HEK293T (cell line): ENCODE measurements around the gene NPFF.

Experiments
- BHLHE40 ChIP-seq: fragments of 450-650 bp; IDR thresholded peaks from 2 replicates; pipeline ENCODE4 v1.6.1; 2016; ENCODE audit warnings: mild to moderate bottlenecking, moderate library complexity, borderline replicate concordance
- CTBP1 ChIP-seq: fragments of 450-650 bp; IDR thresholded peaks from 2 replicates; pipeline ENCODE4 v1.6.1; 2016; ENCODE audit warnings: borderline replicate concordance
- ELF4 ChIP-seq: fragments of 450-650 bp; IDR thresholded peaks from 2 replicates; pipeline ENCODE4 v1.6.1; 2017; ENCODE audit warnings: antibody characterized with exemption
- FOXA1 ChIP-seq: fragments of 450-650 bp; IDR thresholded peaks from 2 replicates; pipeline ENCODE4 v1.6.1; 2016; ENCODE audit warnings: mild to moderate bottlenecking
- FOXK2 ChIP-seq: fragments of 450-650 bp; IDR thresholded peaks from 2 replicates; pipeline ENCODE4 v1.6.1; 2016; ENCODE audit warnings: mild to moderate bottlenecking
- FOXM1 ChIP-seq: fragments of 450-650 bp; IDR thresholded peaks from 2 replicates; pipeline ENCODE4 v1.6.1; 2017; ENCODE audit warnings: mild to moderate bottlenecking, borderline replicate concordance
- HDGF ChIP-seq: fragments of 450-650 bp; IDR thresholded peaks from 2 replicates; pipeline ENCODE4 v1.6.1; 2017; ENCODE audit warnings: antibody characterized with exemption, borderline replicate concordance
- L3MBTL2 ChIP-seq: fragments of 450-650 bp; conservative IDR thresholded peaks from 2 replicates; pipeline ENCODE4 v1.6.1; 2016; ENCODE audit warnings: mild to moderate bottlenecking
- NFRKB ChIP-seq: fragments of 450-650 bp; IDR thresholded peaks from 2 replicates; pipeline ENCODE4 v1.6.1; 2016; ENCODE audit warnings: mild to moderate bottlenecking, moderate library complexity
- PKNOX1 ChIP-seq: fragments of 450-650 bp; IDR thresholded peaks from 2 replicates; pipeline ENCODE4 v1.6.1; 2016
- SP1 ChIP-seq: fragments of 450-650 bp; IDR thresholded peaks from 2 replicates; pipeline ENCODE4 v1.6.1; 2017
- SUZ12 ChIP-seq: fragments of 450-650 bp; IDR thresholded peaks from 2 replicates; pipeline ENCODE4 v1.6.1; 2016; ENCODE audit warnings: mild to moderate bottlenecking
- TARDBP ChIP-seq: fragments of 450-650 bp; IDR thresholded peaks from 2 replicates; pipeline ENCODE4 v1.6.1; 2016
- ZNF384 ChIP-seq: fragments of 450-650 bp; IDR thresholded peaks from 2 replicates; pipeline ENCODE4 v1.6.1; 2016

- TF ChIP-seq FOXK2: no peak
- TF ChIP-seq SUZ12: no peak
- no peak for TF ChIP-seq FOXM1
- TF ChIP-seq CTBP1: no peak
- TF ChIP-seq SP1: no peak
- no peak for TF ChIP-seq ELF4
- no peak for TF ChIP-seq ZNF384
- no peak for TF ChIP-seq HDGF
- no peak for TF ChIP-seq FOXA1
- no peak for TF ChIP-seq TARDBP
- no peak for TF ChIP-seq PKNOX1
- no peak for TF ChIP-seq NFRKB
- TF ChIP-seq BHLHE40: no peak
- TF ChIP-seq L3MBTL2: no peak
These were observed 5.0 kb downstream of the NPFF start for GRCh38 chr12:53502331-53502730.
